Right atrium auricular region (tissue), 2 donors: Measurements from ENCODE around the gene NAV2. TPM values are rescaled to one million over a fixed set of nuclear protein-coding genes. Genes with fewer than 3 reads are reported as not detected.

Source experiments
- DNase-seq: peaks from one replicate; pipeline ENCODE4 v3.0.0-alpha.2; 2019; ENCODE audit warnings: low spot score
- H3K27ac ChIP-seq, 2 donors: fragments of 200-600 bp; sonication (generic); 1 replicate in 1 of 2; 2 replicates in 1 of 2; pipeline ENCODE4 v1.5.1; 2016 to 2019
- H3K27me3 ChIP-seq, 2 donors: fragments of 200-600 bp; sonication (generic); one replicate each; pipeline versions ENCODE4 v1.5.1 to v1.6.0; 2017 to 2019
- H3K36me3 ChIP-seq: fragments of 200-600 bp; sonication (generic); one replicate; pipeline ENCODE4 v1.5.1; 2016
- H3K4me1 ChIP-seq, 2 donors: fragments of 200-600 bp; sonication (generic); one replicate each; pipeline versions ENCODE4 v1.5.1 to v1.6.0; 2017 to 2019
- H3K4me3 ChIP-seq, 2 donors: fragments of 200-600 bp; sonication (generic); 1 replicate in 1 of 2; 2 replicates in 1 of 2; pipeline ENCODE4 v1.5.1; 2017 to 2019; ENCODE audit warnings: mild to moderate bottlenecking in 1 of 2, moderate library complexity in 1 of 2
- H3K9me3 ChIP-seq, 2 donors: fragments of 200-600 bp; sonication (generic); one replicate each; pipeline ENCODE4 v1.5.1; 2019
- CTCF ChIP-seq, 2 donors: fragments of 200-600 bp; sonication (generic); IDR thresholded peaks; one replicate each; pipeline ENCODE4 v1.5.1; 2019; ENCODE audit warnings: antibody characterized with exemption in 2 of 2
- total RNA-seq, 2 donors: library from RNA; depleted of rRNA; stranded (reverse); fragments of >200 nt; gene quantifications; one replicate each; pipeline ENCODE4 v1.1.0, GENCODE V29; 2016

NAV2 gene
- total RNA-seq, 2 donors from 2014 or later, result 11.4 to 19.2 TPM

GRCh38 chr11:20047006-20047768 lies 334.6 kb downstream of the NAV2 start:
- Histone ChIP-seq H3K27ac (peak overlapping the region; percentile 87 to 89), H3K9me3 (no peaks in the 10 kb centered on the region), H3K27me3 (no peaks in the 10 kb centered on the region), H3K36me3 (peaks cover 13% of the 10 kb centered on the region), H3K4me1 (peaks cover 0 to 48% of the 10 kb centered on the region in 2 donors), H3K4me3 (peak overlapping the region; percentile 36 to 46)
- no peak for TF ChIP-seq CTCF (IDR thresholded peaks at IDR 0.05)
- DNase-seq, result no peak

- Histone ChIP-seq H3K27ac (peak overlapping the region; percentile 87 to 89), H3K4me3 (peak overlapping the region; percentile 36 to 46), H3K27me3 (no peaks in the 10 kb centered on the region), H3K4me1 (peaks cover 0 to 42% of the 10 kb centered on the region in 2 donors), H3K36me3 (peaks cover 13% of the 10 kb centered on the region), H3K9me3 (no peaks in the 10 kb centered on the region)
- TF ChIP-seq CTCF (IDR thresholded peaks at IDR 0.05), result no peak
- DNase-seq, result no peak
Measured at GRCh38 chr11:20047769-20048154, 335.1 kb downstream of the NAV2 start.

- Histone ChIP-seq H3K4me3 (peak overlapping the region; percentile 36 to 46), H3K27me3 (no peaks in the 10 kb centered on the region), H3K36me3 (peaks cover 13% of the 10 kb centered on the region), H3K27ac (peak overlapping the region; percentile 87 to 89), H3K9me3 (no peaks in the 10 kb centered on the region), H3K4me1 (peaks cover 0 to 37% of the 10 kb centered on the region in 2 donors)
- no peak for TF ChIP-seq CTCF (IDR thresholded peaks at IDR 0.05)
- DNase-seq, result no peak
Measured at GRCh38 chr11:20048246-20048645, 335.6 kb downstream of the NAV2 start.

GRCh38 chr11:20048707-20049106 lies 336.1 kb downstream of the NAV2 start:
- peaks cover 13% of the 10 kb centered on the region for H3K36me3 ChIP-seq

GRCh38 chr11:20049231-20049630 lies 336.6 kb downstream of the NAV2 start:
- no peaks in the 10 kb centered on the region for H3K27me3 ChIP-seq
- TF ChIP-seq CTCF (IDR thresholded peaks at IDR 0.05), result no peak
- H3K36me3 ChIP-seq, result peaks cover 13% of the 10 kb centered on the region
- peak overlapping the region; percentile 36 to 46 for H3K4me3 ChIP-seq
- no peaks in the 10 kb centered on the region for H3K9me3 ChIP-seq
- peaks cover 0 to 28% of the 10 kb centered on the region in 2 donors for H3K4me1 ChIP-seq
- DNase-seq, result no peak
- H3K27ac ChIP-seq, result peak overlapping the region; percentile 87 to 89

More at GRCh38 chr11:20048707-20049106, 336.1 kb downstream of the NAV2 start:
- Histone ChIP-seq H3K27ac (peak overlapping the region; percentile 87 to 89), H3K9me3 (no peaks in the 10 kb centered on the region), H3K27me3 (no peaks in the 10 kb centered on the region), H3K4me1 (peaks cover 0 to 34% of the 10 kb centered on the region in 2 donors), H3K4me3 (peak overlapping the region; percentile 36 to 46)
- TF ChIP-seq CTCF (IDR thresholded peaks at IDR 0.05), result no peak
- no peak for DNase-seq
